Stomach (tissue), 4 donors: ENCODE measurements around the gene DIP2A.

Experiments used
- POLR2A ChIP-seq, 4 donors: fragments of 450-650 bp; IDR thresholded peaks; one replicate each; pipeline ENCODE4 v1.6.1; 2016; ENCODE audit warnings: antibody characterized with exemption in 4 of 4, control low read depth in 2 of 4, mild to moderate bottlenecking in 1 of 4, moderate library complexity in 1 of 4
- POLR2AphosphoS5 ChIP-seq, 3 donors: sonication (generic); formaldehyde crosslinking; IDR thresholded peaks; one replicate each; pipeline ENCODE4 v1.6.1; 2016; ENCODE audit warnings: antibody characterized with exemption in 3 of 3
- TF ChIP-seq, protein P1 (sequence below), 7 experiments: fragments of 450-650 bp in 4 of 7; fragments of 200-600 bp in 3 of 7; sonication (generic) in 3 of 7; IDR thresholded peaks; one replicate each; pipeline ENCODE4 v1.5.1; 2016 to 2019; ENCODE audit warnings: antibody characterized with exemption in 7 of 7, control low read depth in 2 of 7, mild to moderate bottlenecking in 1 of 7

DNA sequence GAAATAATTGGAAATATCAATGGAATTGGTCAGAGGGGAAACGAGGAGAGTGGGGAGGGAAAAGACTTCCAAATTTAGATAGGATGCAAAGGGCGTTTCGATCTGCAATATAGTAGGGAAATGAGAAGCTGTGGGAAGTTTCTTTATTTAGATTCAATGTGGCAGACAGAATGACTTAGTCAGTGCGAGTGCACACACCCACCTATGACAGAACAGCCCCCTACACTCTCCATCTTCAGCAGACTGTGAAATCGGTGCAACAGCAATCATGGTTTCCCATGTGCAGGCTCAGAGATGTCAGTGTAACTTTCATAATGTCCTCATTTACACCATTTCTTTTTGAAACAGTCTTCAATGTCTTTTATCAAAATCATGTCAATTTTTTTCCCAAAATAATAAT is 46.0 kb downstream of the DIP2A start:
- TF ChIP-seq POLR2A (IDR thresholded peaks at IDR 0.05): no peak
- TF ChIP-seq POLR2AphosphoS5 (IDR thresholded peaks at IDR 0.05): no peak
- TF ChIP-seq, protein P1, sequence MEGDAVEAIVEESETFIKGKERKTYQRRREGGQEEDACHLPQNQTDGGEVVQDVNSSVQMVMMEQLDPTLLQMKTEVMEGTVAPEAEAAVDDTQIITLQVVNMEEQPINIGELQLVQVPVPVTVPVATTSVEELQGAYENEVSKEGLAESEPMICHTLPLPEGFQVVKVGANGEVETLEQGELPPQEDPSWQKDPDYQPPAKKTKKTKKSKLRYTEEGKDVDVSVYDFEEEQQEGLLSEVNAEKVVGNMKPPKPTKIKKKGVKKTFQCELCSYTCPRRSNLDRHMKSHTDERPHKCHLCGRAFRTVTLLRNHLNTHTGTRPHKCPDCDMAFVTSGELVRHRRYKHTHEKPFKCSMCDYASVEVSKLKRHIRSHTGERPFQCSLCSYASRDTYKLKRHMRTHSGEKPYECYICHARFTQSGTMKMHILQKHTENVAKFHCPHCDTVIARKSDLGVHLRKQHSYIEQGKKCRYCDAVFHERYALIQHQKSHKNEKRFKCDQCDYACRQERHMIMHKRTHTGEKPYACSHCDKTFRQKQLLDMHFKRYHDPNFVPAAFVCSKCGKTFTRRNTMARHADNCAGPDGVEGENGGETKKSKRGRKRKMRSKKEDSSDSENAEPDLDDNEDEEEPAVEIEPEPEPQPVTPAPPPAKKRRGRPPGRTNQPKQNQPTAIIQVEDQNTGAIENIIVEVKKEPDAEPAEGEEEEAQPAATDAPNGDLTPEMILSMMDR (IDR thresholded peaks at IDR 0.05): no peak
